Cortex of kidney (tissue), 1 donor: ENCODE measurements around the gene COL4A2.

Experiments
- DNase-seq: peaks from one replicate; lab custom pipeline; 2025; lab: John Stamatoyannopoulos, UW

Gene COL4A2

GRCh38 chr13:110536006-110536693 lies 229.1 kb downstream of the COL4A2 start:
- DNase-seq = no peak

DNA sequence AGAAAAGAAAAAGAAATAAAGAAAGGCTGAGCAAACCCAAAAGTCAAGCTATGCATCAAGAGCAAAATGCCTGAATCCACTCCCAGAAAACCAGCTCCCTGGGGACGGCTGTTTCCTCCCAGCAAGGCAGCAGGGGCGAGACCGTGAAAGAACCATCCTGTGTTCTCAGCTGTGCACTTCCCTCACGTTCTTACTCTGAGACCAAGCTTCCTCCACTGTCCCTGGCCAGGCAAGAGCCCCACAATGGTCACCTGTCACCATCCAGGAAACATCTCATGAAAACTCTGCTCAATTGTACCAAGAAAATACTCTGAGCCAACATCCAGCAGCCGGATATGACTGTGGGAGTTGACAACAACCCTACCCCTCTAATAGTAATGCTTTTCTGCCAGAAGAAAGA lies 231.5 kb downstream of the COL4A2 start:
- DNase-seq = no peak

DNA sequence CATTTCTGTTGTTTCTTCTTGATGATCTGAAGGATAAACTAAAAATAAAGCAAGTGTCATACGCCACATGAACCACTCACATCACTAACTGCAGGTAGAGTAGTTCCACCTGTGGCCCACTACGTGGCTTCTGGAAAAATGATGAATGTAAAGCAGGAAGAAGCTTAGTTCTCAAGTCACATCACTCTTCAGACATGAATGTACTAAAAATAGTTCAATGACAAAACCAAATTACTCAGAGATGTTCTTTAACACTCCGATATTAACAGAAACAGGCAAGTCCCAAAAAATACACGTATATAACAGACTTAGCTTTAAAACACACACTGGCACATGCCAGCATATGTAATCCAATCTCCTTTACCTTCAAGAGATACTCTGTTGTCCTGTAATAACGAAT lies 232.8 kb downstream of the COL4A2 start:
- no peak for DNase-seq

DNA sequence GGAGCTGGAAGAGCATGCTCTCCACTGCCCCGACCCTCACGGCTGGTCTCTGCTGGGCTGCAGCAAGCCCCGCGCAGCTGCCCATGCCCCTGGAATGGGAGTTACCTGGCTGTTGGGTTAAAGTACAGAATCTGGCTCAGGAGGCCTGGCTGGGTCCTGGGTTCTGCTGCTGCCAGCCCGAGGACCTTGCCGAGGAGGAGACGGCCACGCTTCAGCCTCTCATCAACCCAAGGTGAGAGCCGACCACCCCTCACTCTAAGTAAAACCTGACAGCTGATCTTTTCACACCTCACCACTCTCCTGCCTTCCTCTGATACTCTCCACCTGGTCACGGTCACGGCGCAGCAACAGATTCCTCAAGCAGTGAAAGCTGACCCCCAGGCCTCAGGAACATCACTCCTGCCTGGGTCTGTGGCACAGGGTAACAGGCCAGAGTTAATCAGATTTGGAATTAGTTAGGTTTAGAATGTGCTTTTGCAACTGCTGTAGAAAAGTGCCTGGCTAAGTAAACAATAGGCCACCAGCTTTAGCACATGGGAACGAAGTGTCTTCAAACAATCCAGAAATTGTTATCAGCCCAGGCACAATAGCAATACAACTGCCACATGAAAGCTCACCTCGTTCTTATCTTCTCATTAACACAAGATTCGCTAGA lies 233.9 kb downstream of the COL4A2 start:
- no peak for DNase-seq

GRCh38 chr13:110541526-110541920 lies 234.4 kb downstream of the COL4A2 start:
- DNase-seq = no peak

GRCh38 chr13:110542169-110542796 lies 235.2 kb downstream of the COL4A2 start:
- no peak for DNase-seq

GRCh38 chr13:110546378-110546777 lies 239.3 kb downstream of the COL4A2 start:
- no peak for DNase-seq

DNA sequence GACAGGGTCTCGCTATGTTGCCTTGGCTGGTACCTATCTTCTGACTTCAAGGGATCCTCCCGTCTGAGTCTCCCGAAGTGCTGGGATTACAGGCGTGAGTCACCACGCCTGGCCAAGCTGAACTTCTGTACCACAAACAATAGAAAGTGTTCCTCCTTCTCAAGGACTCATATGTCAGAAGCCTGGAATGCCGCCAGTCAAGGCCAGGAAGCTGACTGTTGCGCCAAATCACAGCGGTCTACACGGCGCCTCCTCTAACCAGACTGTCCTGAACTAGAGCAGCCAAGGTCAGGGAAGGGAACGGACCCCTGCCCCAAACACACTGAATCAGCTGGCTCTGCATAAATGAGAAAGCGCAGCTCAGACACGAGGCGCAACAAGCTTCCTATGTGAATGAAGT lies 239.8 kb downstream of the COL4A2 start:
- DNase-seq = no peak

DNA sequence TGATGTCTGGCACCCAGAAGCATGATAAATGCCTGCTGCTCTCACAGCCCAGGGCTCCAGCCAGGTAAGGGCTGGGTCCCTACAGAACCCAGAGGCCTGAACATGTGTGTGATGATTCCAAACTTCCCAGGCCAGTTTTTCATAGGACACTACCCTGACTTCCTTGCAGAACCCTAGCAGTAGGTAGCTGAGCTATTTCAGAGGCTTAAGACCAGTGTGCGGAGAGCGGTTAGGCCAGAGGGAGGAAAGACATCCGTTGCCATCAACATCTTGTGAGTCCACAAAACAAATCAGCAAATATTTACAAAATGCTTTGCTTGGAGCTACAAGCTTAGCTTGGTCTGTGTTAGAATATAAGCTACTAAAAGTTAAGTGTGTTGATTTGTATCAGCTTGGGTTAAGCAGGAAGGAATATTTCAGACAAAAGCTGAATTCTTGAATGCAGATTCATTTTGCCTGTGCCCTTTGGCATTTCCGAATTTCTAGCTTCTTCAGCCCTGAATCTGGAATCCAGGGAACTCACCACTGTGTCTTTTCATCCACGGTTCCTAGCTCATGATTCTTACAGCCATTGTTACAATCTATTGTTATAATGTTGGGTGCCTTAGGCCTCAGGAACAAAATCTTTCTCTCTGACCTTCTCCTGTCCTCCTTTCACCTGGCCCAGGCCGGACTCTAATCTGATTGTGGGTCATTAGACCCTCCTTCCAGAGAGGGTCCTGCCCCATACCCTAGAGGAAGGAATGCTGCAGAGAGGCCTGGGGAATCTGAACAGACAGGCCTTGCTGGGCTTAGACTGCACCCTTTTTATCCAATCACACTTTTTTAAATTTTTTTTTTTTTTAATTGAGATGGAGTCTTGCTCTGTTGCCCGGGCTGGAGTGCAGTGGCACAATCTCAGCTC lies 242.1 kb downstream of the COL4A2 start:
- no peak for DNase-seq

GRCh38 chr13:110549795-110550160 lies 242.7 kb downstream of the COL4A2 start:
- DNase-seq = no peak

- no peak for DNase-seq
Measured at GRCh38 chr13:110551284-110551683, 244.2 kb downstream of the COL4A2 start.

DNA sequence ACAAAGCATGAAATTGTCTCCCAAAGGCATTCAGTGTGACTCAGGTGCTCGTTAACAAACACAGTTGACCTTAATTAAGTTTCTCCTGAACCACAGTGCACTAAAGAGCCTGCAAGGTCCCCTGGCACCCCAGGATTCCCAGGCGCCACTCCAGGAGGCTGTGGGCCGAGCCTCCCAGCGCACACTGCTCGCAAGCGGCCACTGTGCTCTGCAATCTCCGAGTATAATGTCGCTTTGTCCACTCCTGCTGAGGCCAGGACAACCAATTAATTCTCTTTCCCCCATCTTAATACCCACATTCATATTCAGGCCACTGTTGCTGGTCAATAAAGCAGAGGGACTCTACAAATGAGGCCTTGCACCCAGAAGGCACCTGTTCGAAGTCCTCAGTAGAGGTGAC lies 245.7 kb downstream of the COL4A2 start:
- DNase-seq = no peak

GRCh38 chr13:110553417-110553816 lies 246.3 kb downstream of the COL4A2 start:
- DNase-seq = no peak

DNA sequence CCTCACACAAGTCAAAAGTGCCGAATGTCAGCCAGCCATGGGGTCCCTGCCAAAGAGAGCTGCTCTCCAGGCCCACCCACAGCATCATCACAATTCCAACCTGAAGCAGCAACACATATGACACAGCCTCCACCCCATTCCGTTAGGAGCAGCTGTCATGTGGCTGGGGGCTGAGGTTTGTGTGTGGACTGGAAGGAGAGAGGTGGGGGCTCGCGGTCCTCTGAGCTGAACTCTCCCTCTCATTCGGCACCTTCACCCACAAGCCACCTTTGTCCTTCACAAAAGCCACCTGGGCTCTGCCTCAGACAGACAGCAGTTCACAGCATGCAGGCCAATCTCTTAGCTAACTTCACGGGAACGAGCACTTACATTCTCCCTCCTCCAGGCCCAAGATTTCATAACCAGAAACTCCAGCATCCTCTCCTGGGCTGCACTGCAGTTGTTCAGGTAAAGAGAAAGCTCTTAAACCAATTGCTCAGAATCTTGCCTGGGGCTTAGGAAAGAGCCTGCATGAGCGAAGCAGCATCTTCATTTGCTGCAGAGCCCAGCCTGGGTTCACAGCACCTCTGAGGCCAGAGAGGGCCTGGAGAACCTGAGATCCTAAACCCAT lies 247.2 kb downstream of the COL4A2 start:
- DNase-seq = no peak

DNA sequence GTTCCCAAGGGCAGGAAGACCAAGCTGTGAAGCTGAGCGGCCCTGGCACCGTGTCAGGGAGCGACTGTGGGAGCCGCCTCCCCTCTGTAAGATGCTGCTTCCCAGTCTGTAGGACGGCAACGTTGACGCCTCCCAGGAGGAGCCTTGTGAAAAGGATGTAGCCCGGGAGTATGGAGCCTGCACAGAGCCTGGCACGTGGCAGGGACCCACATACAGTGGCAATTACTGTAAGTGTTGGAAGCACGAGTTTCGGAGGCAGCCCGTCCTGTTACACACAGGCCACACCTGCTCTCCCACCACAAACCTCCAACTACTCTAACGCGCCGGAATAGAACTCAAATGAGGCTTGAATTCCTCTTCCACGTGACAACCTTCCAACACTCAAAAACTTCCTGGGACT lies 247.9 kb downstream of the COL4A2 start:
- no peak for DNase-seq

DNA sequence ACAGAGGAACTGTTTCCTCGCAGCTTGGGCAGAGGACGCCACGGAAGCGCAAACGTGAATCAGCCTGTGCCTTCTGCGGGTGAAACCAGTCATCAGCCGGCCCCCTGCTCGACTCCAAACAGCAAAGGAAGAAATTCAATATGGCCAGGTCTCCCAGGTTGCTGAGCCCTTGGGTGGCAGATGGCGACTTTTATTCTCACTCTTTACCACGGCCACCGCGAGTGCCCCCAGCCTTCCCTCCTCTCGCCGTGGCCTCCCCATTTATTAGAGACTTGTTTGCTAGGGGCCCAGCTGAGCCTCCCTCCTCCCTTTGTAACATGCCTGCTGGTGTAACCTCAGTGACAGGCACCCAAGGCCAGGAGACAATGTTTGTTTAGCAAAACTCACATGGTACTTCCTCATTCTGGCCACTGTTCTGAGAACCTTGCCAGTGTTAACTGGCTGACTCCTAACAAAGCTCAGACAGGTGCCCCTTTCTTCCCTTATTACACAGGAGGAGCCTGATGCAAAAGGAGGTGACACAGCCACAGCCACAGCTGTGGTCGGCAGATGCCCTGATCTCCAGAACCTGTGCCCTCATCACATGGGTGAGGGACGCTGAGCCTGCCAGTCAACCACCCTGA lies 248.6 kb downstream of the COL4A2 start:
- DNase-seq = no peak

GRCh38 chr13:110556224-110556606 lies 249.1 kb downstream of the COL4A2 start:
- no peak for DNase-seq

DNA sequence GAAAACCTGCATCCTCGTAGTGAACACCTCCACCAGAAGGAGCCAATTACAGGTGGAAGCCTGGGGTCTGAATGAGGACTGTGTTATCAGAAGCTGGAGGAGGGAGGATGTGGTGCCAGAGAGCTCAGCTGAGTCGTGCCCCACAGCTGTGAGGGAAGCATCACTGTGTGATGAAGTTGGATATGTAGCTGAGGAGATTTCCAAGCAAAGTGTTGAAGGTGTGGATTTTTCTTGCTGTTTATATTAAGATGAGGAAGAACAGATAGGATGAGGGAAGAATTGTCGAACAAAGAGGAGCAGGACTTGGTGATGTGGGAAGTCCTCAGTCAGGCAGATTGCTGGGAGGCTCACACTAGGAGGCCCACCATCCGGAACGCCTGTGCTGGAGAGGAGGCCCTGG lies 250.0 kb downstream of the COL4A2 start:
- no peak for DNase-seq

DNA sequence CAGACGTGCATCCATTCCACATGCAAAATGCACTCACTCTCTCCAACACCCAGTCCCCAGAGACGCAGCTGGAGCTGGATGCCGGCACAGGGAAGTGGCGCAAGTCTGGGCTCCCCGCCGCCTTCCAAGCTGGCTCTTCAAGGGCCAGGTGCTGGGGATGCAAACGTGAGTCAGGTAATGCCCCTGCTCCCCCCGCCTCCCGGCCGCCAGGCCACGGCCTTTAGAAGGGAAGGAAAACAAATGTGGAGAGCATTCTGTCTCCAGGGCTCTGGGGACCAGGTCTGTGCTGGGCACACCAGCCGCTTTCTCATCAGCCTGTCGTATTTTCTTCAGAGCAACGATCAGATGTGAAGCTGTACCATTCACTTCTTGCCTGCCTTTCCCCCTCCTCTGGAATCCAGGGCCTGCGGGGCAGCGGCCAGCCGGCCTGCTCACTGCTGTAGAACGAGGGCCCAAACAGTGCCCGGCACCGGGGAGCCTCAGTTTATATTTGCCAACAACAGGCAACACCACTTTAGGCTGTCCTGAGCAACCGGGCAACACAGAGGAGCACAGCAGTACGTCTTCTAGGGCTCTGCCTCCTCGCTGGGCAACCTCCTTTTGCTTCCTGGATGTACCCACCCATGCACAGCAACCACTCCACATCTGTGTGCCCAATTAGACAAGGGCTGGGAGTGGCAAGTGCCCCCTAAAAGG lies 250.7 kb downstream of the COL4A2 start:
- no peak for DNase-seq

- DNase-seq = no peak
Measured at GRCh38 chr13:110559429-110559943, 252.4 kb downstream of the COL4A2 start.

DNA sequence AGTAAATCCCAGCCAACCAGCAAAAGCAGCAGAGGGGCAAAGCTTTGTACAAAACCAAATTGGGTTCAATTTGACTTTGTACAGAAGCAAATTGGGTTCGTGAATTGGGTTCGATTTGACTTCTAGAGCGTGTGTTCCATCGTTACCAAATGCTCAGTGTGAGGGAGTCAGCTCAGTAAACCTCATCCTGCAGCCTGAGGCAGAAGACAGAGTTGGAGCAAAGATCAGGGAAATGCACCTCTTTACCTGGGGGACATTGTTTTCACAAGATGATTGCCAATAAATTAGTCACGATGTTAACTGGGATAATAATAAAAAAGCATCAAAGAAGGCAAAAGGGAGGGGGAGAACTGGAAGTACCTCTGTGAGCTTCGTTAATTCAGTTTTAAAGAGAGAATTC lies 252.9 kb downstream of the COL4A2 start:
- DNase-seq = no peak
